GM19035 (cell line): ENCODE results near the gene CCDC40.
A peak's percentile ranks its signal among the peaks of the same experiment; 100 is the strongest.

ENCODE experiments used
- ATAC-seq: cut with Tn5 transposase; IDR thresholded peaks from one replicate; pipeline ENCODE4 v1.9.1; 2021; ENCODE audit not compliant: unreplicated experiment

The CCDC40 gene

GRCh38 chr17:80130992-80131391 is 94.5 kb downstream of the CCDC40 start:
- no peak for ATAC-seq

GRCh38 chr17:80132906-80133625 is 96.6 kb downstream of the CCDC40 start:
- ATAC-seq: no peak

GRCh38 chr17:80133626-80133970 is 97.2 kb downstream of the CCDC40 start:
- no peak for ATAC-seq

GRCh38 chr17:80137131-80137530 is 100.7 kb downstream of the CCDC40 start:
- no peak for ATAC-seq

GRCh38 chr17:80138856-80139426 is 102.5 kb downstream of the CCDC40 start:
- ATAC-seq: no peak

GRCh38 chr17:80141463-80142165 is 105.2 kb downstream of the CCDC40 start:
- ATAC-seq: no peak

- no peak for ATAC-seq
These were observed 106.5 kb downstream of the CCDC40 start for GRCh38 chr17:80142929-80143328.

GRCh38 chr17:80145076-80146075 is 108.9 kb downstream of the CCDC40 start:
- no peak for ATAC-seq

GRCh38 chr17:80146121-80147034 is 109.9 kb downstream of the CCDC40 start:
- peak; percentile 20 for ATAC-seq

GRCh38 chr17:80147035-80147822 is 110.8 kb downstream of the CCDC40 start, which contains the start of gene EIF4A3:
TSS of gene EIF4A3 (minus strand) at chr17:80147128. CDS start at chr17:80146961, 167 bp downstream.
- ATAC-seq: peak; percentile 88
